ENCODE data around the gene COL6A3.
A peak's percentile ranks its signal among the peaks of the same experiment; 100 is the strongest.
"Not testable (repeated sequence)": the region's sequence is repeated elsewhere in the genome, so short reads cannot be mapped to it uniquely, and the experiment has no call there.

Gene COL6A3

GRCh38 chr2:237315829-237316225 lies 98.1 kb downstream of the COL6A3 start:
- no peaks in the 10 kb centered on the region for H3K4me1 Mint-ChIP-seq
- H3K27ac Mint-ChIP-seq, result no peak overlapping the region
- no peaks in the 10 kb centered on the region for H3K9me3 Mint-ChIP-seq
- no peak overlapping the region for H3K4me3 Mint-ChIP-seq
- no peak for DNase-seq
- peaks cover 23% of the 10 kb centered on the region for H3K27me3 Mint-ChIP-seq
- ATAC-seq, result no peak

GRCh38 chr2:237315170-237315828 lies 98.7 kb downstream of the COL6A3 start:
- H3K4me3 Mint-ChIP-seq, result no peak overlapping the region
- DNase-seq, result no peak

GRCh38 chr2:237314681-237315080 lies 99.3 kb downstream of the COL6A3 start:
- DNase-seq, result no peak
- Mint-ChIP-seq H3K27me3 (peaks cover 29% of the 10 kb centered on the region), H3K4me3 (no peak overlapping the region), H3K9me3 (no peaks in the 10 kb centered on the region), H3K4me1 (no peaks in the 10 kb centered on the region), H3K27ac (no peak overlapping the region)
- no peak for ATAC-seq

More at GRCh38 chr2:237315170-237315828, 98.7 kb downstream of the COL6A3 start:
- Mint-ChIP-seq H3K4me1 (no peaks in the 10 kb centered on the region), H3K27me3 (peaks cover 28% of the 10 kb centered on the region), H3K27ac (peak overlapping the region in 1 of 2 donors; percentile 68), H3K9me3 (no peaks in the 10 kb centered on the region)
- ATAC-seq, result no peak

GRCh38 chr2:237314198-237314597 lies 99.8 kb downstream of the COL6A3 start:
- peaks cover 32% of the 10 kb centered on the region for H3K27me3 Mint-ChIP-seq
- H3K27ac Mint-ChIP-seq, result no peak overlapping the region
- H3K9me3 Mint-ChIP-seq, result no peaks in the 10 kb centered on the region
- no peak overlapping the region for H3K4me3 Mint-ChIP-seq
- H3K4me1 Mint-ChIP-seq, result no peaks in the 10 kb centered on the region
- ATAC-seq, result no peak
- no peak for DNase-seq

GRCh38 chr2:237312021-237312755 lies 101.8 kb downstream of the COL6A3 start:
- Mint-ChIP-seq H3K9me3 (no peaks in the 10 kb centered on the region), H3K27me3 (peaks cover 37% of the 10 kb centered on the region), H3K27ac (no peak overlapping the region), H3K4me1 (no peaks in the 10 kb centered on the region), H3K4me3 (no peak overlapping the region)
- ATAC-seq, result no peak
- no peak for DNase-seq

GRCh38 chr2:237310515-237311114 lies 103.3 kb downstream of the COL6A3 start:
- Mint-ChIP-seq H3K27me3 (peaks cover 37% of the 10 kb centered on the region), H3K9me3 (peaks cover 0 to 6% of the 10 kb centered on the region in 2 donors), H3K4me1 (no peaks in the 10 kb centered on the region), H3K4me3 (no peak overlapping the region), H3K27ac (no peak overlapping the region)
- DNase-seq (no peak), ATAC-seq (no peak)

GRCh38 chr2:237309416-237309815 lies 104.5 kb downstream of the COL6A3 start:
- Mint-ChIP-seq H3K9me3 (peaks cover 2 to 14% of the 10 kb centered on the region in 2 donors), H3K27me3 (peaks cover 37% of the 10 kb centered on the region), H3K4me1 (no peaks in the 10 kb centered on the region), H3K27ac (no peak overlapping the region), H3K4me3 (no peak overlapping the region)
- no peak for ATAC-seq
- no peak for DNase-seq

- ATAC-seq (no peak), DNase-seq (no peak)
- H3K27me3 Mint-ChIP-seq, result peaks cover 37% of the 10 kb centered on the region
- H3K9me3 Mint-ChIP-seq, result peaks cover 5 to 18% of the 10 kb centered on the region in 2 donors
- H3K27ac Mint-ChIP-seq, result no peak overlapping the region
- no peak overlapping the region for H3K4me3 Mint-ChIP-seq
- no peaks in the 10 kb centered on the region for H3K4me1 Mint-ChIP-seq
These were observed 105.0 kb downstream of the COL6A3 start for GRCh38 chr2:237309011-237309410.

GRCh38 chr2:237307474-237307873 lies 106.5 kb downstream of the COL6A3 start:
- H3K27me3 Mint-ChIP-seq, result peaks cover 25% of the 10 kb centered on the region
- peaks cover 11 to 25% of the 10 kb centered on the region in 2 donors for H3K9me3 Mint-ChIP-seq
- no peak for DNase-seq
- no peak overlapping the region for H3K27ac Mint-ChIP-seq
- no peak for ATAC-seq
- H3K4me3 Mint-ChIP-seq, result no peak overlapping the region
- H3K4me1 Mint-ChIP-seq, result no peaks in the 10 kb centered on the region

GRCh38 chr2:237306787-237307170 lies 107.2 kb downstream of the COL6A3 start:
- Mint-ChIP-seq H3K27me3 (peaks cover 25% of the 10 kb centered on the region), H3K4me1 (no peaks in the 10 kb centered on the region), H3K9me3 (peaks cover 13 to 31% of the 10 kb centered on the region in 2 donors), H3K27ac (no peak overlapping the region), H3K4me3 (no peak overlapping the region)
- no peak for ATAC-seq
- DNase-seq, result no peak

- Mint-ChIP-seq H3K9me3 (peaks cover 13 to 31% of the 10 kb centered on the region in 2 donors), H3K4me3 (no peak overlapping the region), H3K27ac (no peak overlapping the region), H3K27me3 (peaks cover 25% of the 10 kb centered on the region), H3K4me1 (no peaks in the 10 kb centered on the region)
- ATAC-seq, result no peak
- no peak for DNase-seq
These were observed 107.7 kb downstream of the COL6A3 start for GRCh38 chr2:237306083-237306786.

GRCh38 chr2:237305579-237305978 lies 108.4 kb downstream of the COL6A3 start:
- H3K27ac Mint-ChIP-seq, result no peak overlapping the region
- no peak overlapping the region for H3K4me3 Mint-ChIP-seq
- peaks cover 20% of the 10 kb centered on the region for H3K27me3 Mint-ChIP-seq
- peaks cover 13 to 31% of the 10 kb centered on the region in 2 donors for H3K9me3 Mint-ChIP-seq
- H3K4me1 Mint-ChIP-seq, result no peaks in the 10 kb centered on the region
- no peak for DNase-seq
- no peak for ATAC-seq

GRCh38 chr2:237304763-237305514 lies 109.0 kb downstream of the COL6A3 start:
- H3K4me1 Mint-ChIP-seq, result no peaks in the 10 kb centered on the region
- ATAC-seq (no peak), DNase-seq (no peak)
- H3K9me3 Mint-ChIP-seq, result peaks cover 13 to 31% of the 10 kb centered on the region in 2 donors
- peaks cover 17% of the 10 kb centered on the region for H3K27me3 Mint-ChIP-seq
- H3K27ac Mint-ChIP-seq, result no peak overlapping the region
- H3K4me3 Mint-ChIP-seq, result no peak overlapping the region

GRCh38 chr2:237303244-237303643 lies 110.7 kb downstream of the COL6A3 start:
- H3K9me3 Mint-ChIP-seq, result peaks cover 13 to 31% of the 10 kb centered on the region in 2 donors
- not testable (repeated sequence) for DNase-seq, H3K27me3 Mint-ChIP-seq, ATAC-seq, H3K4me1 Mint-ChIP-seq, H3K27ac Mint-ChIP-seq, H3K4me3 Mint-ChIP-seq

- peaks cover 16% of the 10 kb centered on the region for H3K27me3 Mint-ChIP-seq
- H3K27ac Mint-ChIP-seq, result no peak overlapping the region
- peaks cover 13 to 29% of the 10 kb centered on the region in 2 donors for H3K9me3 Mint-ChIP-seq
- DNase-seq (no peak), ATAC-seq (no peak)
- H3K4me1 Mint-ChIP-seq, result no peaks in the 10 kb centered on the region
- H3K4me3 Mint-ChIP-seq, result no peak overlapping the region
These were observed 112.4 kb downstream of the COL6A3 start for GRCh38 chr2:237301595-237301994.

Measured in stimulated activated naive CD8-positive, alpha-beta T cell treated with anti-CD3 and anti-CD28 coated beads, Interleukin-15, amount 100 ng/mL, for 72 hours (primary cell).